GM04504 (cell line): ENCODE measurements around the gene SCGB1D2.
A peak's percentile ranks its signal among the peaks of the same experiment; 100 is the strongest.
"Not testable (repeated sequence)": the region's sequence is repeated elsewhere in the genome, so short reads cannot be mapped to it uniquely, and the experiment has no call there.

ENCODE experiments used
- DNase-seq: peaks from one replicate; pipeline ENCODE4 v3.0.0-alpha.2; 2012; ENCODE audit warnings: low read depth

The SCGB1D2 gene, protein sequence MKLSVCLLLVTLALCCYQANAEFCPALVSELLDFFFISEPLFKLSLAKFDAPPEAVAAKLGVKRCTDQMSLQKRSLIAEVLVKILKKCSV

DNA sequence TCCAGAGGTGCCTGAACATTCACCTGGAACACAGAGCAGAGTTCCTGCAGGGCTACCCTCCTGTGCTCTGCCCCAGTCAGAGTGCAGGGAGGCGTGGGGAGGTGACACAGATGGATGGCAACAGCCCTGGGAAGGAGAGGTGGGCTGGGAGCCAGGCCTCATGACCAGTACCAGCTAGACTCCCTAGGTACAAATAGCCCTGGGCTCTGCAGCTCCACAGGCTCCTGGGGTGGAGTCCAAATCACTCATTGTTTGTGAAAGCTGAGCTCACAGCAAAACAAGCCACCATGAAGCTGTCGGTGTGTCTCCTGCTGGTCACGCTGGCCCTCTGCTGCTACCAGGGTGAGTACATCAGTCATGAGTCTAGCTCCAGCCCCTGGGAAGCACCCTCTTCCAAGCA is at the start of gene SCGB1D2:
TSS of gene SCGB1D2 (plus strand) at position 219 of the 400 bp plus-strand sequence. CDS start at position 288, 69 bp downstream.
- DNase-seq = no peak

DNA sequence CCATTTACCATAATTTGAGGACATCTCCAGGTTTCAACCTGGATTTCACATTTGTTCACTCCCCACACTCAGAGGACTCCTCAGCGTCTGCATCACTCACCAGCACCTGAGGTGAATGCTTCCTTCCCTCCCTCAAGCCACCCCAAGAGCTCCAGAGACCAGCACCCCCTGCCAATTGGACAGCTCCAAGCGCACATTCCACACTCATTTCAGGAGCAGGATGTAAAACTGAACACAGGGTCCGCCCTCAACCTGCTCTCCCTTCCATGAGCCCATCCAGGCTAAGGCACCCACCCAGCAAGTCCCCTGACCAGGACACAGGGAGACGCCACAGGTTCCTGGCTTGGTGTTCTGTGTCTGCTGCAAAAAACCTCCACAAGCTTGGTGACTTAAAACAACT is 48.1 kb upstream of the SCGB1D2 start:
- no peak for DNase-seq

DNA sequence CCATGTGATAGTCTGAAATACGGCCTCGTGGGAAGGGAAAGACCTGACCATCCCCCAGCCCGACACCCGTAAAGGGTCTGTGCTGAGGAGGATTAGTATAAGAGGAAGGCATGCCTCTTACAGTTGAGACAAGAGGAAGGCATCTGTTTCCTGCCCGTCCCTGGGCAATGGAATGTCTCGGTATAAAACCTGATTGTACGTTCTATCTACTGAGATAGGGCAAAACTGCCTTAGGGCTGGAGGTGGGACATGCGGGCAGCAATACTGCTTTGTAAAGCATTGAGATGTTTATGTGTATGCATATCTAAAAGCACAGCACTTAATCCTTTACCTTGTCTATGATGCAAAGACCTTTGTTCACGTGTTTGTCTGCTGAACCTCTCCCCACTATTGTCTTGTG is 47.0 kb upstream of the SCGB1D2 start:
- DNase-seq = not testable (repeated sequence)

DNA sequence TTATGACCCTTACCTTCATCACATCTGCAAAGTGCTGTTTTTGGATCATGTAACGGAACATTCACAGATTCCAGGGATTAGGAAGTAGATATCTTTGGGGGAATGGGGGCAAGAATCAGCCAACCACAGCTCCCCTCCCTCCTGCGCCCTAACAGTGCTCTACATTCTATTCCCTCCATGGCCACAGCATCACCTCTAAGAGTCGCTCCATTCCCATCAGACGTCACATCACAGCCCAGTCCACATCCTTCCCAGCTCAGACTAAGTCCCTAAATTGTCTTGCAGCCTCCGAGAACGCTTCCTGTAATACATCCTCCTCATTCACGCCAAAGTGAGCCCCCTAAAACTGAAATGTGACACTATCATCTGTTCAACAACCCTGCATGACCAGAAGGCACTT is 46.1 kb upstream of the SCGB1D2 start:
- DNase-seq = no peak

DNA sequence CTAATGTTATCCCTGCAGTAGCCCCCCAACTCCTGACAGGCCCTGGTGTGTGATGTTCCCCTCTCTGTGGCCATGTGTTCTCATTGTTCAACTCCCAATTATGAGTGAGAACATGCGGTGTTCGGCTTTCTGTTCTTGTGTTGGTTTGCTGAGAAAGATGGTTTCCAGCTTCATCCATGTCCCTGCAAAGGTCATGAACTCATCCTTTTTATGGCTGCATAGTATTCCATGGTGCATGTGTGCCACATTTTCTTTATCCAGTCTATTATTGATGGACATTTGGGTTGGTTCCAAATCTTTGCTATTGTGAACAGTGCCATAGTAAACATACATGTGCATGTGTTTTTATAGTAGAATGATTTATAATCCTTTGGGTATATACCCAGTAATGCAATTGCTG is 44.6 kb upstream of the SCGB1D2 start:
- DNase-seq = not testable (repeated sequence)

DNA sequence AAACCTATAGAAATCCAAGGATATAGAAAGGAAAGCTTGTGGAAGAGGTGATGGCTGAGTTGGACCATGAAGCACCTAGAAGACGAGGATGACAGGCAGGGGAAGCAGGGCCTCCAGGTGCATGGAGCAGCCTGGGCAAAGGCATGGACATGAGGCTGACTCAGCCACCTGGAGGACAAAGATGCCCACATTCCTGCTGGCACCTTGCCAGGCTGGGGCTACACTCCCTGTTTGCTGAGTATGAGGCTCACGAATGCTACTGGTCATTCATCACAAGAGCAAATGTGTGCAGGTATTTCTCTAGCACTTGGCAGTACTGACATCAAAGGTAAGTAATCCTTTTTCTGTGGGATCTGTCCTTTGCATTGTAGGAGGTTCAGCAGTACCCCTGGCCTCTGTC is 40.7 kb upstream of the SCGB1D2 start:
- DNase-seq = no peak

DNA sequence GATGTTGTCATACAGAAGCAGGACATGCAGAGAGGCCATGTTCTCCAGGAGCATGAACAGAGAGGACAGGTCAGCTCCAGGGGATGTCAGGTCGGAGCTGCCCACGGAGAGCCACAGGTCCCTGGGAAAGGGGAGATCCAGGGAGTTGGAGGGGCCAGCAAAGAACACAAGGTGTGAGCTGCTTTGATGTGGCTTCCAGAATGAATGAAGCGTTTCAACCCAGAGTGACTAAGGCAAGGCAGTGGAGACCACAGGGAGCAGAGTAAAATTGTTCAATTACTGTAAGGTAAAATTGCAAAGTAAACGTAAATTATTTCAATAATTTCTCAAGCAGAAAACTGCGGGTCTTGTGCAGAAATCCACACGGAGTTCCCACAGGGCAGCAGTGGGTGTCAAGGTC is 39.1 kb upstream of the SCGB1D2 start:
- DNase-seq = no peak

DNA sequence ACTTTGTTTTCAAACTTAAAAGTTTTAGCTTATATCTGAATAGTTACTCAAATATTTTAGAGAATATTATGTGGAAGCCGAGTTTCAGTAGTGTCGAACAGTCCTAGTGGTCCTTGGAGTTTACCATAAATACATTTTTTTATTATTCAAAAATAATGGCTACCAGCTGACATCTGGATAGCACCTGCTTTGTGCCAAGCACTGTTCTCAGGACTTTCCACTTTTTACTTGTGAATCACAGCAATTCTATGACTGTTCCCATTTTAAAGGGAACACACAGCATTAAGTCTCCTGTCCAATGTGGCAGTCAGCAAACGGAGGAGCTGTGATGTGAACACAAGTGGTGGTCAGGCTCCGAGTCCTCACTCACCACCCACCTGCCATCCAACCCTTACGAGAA is 37.6 kb upstream of the SCGB1D2 start:
- DNase-seq = no peak

DNA sequence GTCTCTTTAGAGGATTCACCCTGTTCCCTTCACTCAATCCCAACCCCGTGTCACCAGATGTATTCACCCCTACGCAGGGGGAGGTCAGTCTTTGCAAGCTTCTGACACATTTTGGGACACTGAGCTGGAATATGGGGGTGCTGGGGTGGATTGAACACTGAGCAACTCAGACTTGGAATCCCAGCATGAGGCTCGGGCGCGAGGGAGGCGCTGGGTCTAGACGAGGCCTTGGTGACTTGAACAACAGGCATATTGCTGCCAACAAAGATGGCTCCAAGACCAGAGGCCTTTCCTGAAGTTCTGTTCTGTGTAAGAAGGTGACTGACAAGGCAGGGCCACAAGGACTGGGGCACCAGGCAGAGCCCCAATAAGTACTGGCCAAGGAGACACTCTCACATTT is 36.6 kb upstream of the SCGB1D2 start:
- DNase-seq = no peak

DNA sequence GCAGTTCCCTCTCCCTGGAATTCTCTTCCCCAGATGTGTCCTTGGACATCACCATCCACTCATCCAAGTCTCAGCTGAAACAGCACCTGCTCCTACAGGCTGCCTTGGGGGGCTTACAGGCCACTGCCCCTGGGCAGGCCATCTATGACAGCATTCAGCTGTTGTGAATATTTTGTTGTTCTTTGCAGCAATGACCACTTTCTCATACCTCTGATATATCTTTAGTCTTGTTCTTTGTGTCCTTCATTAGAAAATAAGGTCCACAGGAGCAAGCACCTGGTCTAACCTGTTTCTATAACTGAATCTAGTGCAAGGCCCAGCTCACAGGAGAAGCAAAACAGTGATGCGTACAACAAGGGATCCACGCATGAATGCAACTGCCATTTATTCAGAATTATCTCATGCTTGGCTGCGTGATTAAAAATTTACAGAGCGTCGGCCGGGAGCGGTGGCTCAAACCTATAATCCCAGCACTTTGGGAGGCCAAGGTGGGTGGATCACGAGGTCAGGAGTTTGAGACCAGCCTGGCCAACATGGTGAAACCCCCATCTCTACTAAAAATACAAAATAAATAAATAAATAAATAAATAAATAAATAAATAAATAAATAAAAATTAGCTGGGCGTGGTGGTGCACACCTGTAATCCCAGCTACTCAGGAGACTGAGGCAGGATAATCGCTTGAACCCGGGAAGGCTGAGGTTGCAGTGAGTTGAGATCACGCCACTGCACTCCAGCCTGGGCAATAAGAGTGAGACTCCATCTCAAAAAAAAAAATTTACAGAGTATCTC is 35.6 kb upstream of the SCGB1D2 start:
- DNase-seq = not testable (repeated sequence)

DNA sequence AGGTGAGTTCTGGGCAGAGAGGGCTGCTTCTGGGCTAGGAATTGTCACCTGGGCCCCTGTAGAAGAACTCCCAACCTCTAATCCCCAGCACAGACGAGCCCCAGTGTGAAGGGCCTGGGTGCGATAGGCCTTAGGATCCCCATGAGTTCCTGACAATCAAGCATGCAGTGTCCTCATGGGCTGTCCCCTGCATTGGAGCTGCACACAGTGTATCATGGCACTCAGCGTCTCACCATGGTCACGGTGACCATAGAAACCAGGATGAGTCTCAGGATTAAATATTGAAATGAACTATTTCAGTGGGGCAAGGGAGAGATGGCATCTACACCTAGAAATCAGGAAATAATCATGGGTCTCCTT is 33.3 kb upstream of the SCGB1D2 start:
- DNase-seq = no peak

DNA sequence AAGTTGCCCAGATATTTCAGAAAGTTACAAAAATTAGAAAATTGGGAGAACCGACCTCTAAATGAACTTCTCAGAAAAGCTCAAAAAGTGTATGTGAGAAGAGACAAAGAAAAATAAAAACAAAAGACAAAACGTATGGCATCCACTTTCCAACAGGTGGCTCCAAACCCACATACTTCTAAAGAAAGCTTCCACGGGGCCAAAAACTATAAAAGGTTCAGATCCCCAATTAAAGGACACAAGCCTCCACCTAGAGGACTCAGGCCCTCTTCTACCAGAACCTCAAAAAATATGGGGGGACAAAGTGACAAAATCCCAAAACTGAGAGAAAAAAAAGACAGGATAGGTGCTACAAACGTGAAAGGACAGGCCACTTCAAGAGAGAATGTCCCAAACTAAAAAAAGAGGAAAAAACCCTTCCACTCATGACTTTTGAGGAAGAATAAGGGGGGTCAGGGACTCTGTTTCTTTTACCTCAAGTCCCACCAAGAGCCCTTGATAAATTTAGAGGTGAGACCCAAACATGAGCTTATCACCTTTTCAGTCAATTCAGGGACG is 24.8 kb upstream of the SCGB1D2 start:
- DNase-seq = no peak

DNA sequence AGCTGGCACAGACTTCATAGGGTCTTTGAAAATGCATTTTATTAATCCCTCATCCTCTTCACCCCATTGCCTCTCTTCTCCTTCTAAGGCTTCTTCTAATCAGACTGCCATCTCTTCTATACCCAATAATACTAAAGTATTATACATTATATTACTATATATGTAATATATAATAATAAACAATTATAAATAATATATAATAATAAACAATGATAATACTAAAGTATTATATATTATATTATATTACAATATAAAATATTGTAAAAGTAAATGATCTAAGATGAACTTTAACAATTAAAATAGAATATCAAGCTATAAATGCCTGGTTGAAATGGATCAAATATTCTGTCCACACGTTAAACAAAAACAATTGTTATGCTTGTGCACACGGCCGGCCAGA is 20.5 kb upstream of the SCGB1D2 start:
- no peak for DNase-seq

DNA sequence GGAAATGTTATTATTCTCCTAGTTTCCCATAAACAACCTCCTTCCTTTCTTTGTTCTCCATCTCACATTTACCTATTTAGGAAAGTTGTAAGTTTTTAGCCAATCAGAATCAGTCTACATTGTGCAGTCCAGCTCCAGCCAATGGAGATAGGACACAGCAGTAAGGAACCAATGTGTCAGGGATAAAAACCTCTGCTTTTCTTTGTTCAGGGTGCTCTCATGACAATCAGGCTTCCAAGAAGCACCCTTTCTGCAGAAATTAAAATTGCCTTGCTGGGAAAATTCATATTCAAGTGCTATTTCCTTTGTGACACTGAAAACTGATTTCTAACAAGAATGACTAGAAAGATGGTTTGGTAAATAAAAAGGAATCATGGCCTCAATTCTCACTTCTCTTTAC is 18.9 kb upstream of the SCGB1D2 start:
- no peak for DNase-seq

DNA sequence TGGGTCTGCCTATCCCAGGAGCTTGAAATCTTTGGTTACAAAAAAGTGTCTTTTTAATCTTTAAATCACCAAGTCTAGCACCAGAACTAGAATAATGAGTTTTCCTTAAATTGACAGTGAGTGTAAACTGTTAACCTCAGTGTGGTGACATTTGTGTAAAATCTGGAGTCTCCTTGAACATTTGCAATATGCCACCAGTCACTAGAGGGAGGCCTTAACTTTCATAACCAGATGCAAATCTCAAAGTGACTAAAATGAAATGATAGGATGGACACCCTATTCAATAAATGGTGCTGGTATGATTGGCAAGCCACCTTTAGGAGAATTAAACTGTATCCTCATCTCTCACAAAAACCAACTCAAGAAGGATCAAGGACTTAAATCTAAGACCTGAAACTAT is 8.3 kb upstream of the SCGB1D2 start:
- DNase-seq = no peak

DNA sequence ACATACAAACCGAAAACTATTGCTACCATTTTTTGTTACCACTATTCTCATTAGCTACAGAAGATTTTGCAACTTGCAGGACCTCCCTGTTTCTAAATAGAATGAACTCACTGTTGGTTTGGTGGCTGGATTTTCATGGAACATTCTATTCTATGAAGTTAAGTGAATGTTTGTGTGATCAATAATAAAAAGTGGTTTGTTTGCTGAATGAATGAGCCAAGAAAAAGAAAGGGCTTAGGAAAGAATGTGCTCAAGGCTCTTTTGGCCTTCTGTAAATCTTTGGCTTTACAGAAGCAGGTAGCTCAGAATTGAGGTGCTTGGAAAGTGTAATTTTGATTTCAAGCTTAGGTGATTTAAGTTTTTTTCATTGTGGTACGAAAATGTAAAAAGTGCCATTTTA is 5.9 kb upstream of the SCGB1D2 start:
- DNase-seq = no peak

DNA sequence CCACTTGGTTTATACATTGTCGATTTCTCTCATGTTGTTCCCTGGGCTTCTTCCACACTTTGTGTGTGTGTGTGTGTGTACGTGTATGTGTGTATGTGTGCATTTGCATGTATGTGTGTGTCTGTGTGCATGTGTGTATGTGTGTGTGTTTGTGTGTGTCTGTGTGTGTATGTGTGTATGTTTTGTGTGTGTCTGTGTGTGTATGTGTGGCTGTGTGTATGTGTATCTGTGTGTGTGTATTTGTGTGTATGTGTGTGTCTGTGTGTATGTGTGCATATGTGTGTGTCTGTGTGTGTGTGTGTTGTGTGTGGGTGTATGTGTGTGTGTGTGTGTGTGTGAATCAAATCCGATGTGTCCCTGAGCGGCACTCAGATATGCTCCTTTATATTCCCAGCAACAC is 4.5 kb upstream of the SCGB1D2 start:
- no peak for DNase-seq

DNA sequence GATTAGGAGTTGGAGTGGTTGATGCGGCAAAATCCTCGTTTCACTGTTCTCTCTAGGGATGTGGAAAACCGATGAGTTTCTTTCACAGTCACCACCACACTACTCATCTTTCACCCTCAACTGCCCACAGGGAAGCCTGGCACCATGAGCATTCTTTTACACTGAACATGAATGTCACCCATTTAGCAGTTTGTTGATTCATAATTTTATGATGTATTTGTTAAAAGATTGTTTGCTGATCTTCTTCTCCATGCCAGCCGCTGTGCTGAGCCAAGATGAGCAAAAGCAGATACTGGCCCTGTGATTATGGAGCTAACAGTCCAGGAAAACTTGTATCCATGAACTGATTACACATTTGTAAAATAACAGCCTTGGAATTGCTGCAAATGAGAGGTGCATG is 3.9 kb upstream of the SCGB1D2 start:
- DNase-seq = no peak

DNA sequence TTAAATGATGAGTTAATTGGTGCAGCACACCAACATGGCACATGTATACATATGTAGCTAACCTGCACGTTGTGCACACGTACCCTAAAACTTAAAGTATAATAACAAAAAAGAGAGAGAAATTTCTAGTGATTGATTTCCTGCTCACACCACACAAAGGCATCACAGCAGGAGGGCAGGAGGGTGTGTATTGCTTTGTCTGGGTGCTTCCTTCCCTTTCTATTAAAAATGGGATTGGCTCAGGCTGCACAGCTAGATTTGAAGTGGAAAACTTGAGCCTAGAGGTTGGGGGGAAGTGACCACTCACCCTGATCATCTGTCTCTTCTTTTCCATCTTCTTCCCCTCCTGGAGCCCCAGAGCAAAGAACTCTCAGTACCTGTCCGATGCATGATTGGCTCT is 944 bp upstream of the SCGB1D2 start:
- DNase-seq = no peak

DNA sequence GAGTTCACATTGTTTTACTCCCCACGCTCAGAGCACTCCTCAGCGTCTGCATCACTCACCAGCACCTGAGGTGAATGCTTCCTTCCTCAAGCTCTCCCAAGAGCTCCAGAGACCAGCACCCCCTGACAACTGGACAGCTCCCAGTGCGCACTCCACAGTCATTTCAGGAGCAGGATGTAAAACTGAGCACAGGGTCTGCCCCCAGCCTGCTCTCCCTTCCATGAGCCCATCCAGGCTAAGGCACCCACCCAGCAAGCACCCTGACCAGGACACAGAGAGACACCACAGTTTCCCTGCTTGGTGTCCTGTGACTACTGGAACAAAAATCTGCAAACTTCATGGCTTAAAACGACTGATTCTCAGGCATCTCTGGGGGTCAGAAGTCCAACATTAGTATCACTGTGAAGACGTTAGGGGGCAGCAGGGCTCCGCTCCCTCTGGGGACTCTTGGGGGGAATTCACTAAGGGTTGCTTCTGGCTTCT is 3.3 kb downstream of the SCGB1D2 start:
- DNase-seq = peak; percentile 9

DNA sequence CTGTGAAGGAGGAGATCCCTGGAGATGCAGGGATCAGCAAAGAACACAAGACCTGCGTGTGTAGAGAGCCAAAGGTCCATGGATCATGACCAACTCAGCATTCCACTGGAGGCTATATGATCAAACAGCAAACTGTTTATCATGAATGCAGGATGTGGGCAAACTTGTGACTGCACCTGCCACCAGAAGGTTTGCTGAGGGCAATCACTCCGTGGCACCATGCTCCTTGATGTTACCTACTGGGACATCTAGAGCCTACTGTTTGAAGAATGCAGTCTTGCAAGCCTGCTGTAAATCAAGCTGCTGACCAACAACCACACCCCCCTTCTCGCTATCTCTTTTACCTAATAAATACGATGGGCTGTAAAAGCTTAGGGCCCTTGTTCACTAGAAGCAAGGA is 9.7 kb downstream of the SCGB1D2 start:
- no peak for DNase-seq

DNA sequence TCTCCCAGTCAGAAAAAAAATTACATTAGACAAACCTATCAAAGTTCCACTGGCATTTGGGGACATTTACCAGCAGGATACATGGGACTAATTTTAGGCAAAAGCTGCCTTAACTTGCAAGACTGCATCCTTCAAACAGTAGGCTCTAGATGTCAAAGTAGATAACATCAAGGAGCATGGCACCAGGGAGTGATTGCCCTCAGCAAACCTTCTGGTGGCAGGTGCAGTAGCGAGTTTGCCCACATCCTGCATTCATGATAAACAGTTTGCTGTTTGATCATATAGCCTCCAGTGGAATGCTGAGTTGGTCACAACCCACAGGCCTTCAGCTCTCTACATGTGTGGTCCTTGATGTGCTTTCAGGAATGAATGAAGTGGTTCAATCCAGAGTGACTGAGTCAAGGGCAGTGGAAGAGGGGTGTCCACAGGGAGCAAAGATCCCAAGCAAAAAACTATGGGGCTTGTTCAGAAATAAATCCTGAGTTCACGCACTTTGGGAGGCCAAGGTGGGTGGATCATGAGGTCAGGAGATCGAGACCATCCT is 12.0 kb downstream of the SCGB1D2 start:
- no peak for DNase-seq

DNA sequence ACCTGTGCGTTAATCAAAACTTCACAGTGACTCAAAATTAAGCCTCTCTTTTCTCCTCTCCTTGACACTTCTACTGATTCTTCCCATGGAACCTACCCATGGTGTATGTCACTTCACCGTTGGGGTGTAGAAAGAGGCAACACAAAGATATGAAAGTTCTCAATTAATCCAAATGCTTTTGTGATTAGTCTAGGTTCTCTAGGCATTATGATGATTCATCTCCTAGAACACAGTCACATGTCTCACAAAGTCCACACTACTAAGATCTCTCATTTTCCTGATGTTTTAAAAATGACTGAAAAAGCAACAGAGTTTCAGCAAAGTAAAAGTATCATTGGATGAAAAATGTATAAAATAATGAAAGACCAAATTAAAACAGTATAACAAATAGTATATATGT is 14.2 kb downstream of the SCGB1D2 start:
- no peak for DNase-seq
